Neural progenitor cell (in vitro differentiated cells): ENCODE data around the gene PAM. TPM values are rescaled to one million over a fixed set of nuclear protein-coding genes. Genes with fewer than 3 reads are reported as not detected.
"Not testable (repeated sequence)": the region's sequence is repeated elsewhere in the genome, so short reads cannot be mapped to it uniquely, and the experiment has no call there.

Source experiments
- DNase-seq: peaks from one replicate; pipeline ENCODE4 v3.0.0-alpha.2; 2016; ENCODE audit warnings: low spot score
- H2AFZ ChIP-seq: fragments of 200-600 bp; sonication (generic); replicated peaks from 2 replicates; pipeline ENCODE4 v1.6.1; 2016; ENCODE audit warnings: antibody characterized with exemption
- H3F3A ChIP-seq: fragments of 200-600 bp; sonication (generic); 2 replicates; pipeline ENCODE4 v1.6.1; 2016; ENCODE audit warnings: antibody characterized with exemption, low read depth
- H3K27ac ChIP-seq: fragments of 200-600 bp; sonication (generic); 2 replicates; pipeline ENCODE4 v1.5.1; 2016; ENCODE audit warnings: mild to moderate bottlenecking
- H3K27me3 ChIP-seq: fragments of 200-600 bp; sonication (generic); 2 replicates; pipeline ENCODE4 v1.6.1; 2016; ENCODE audit warnings: mild to moderate bottlenecking, moderate library complexity
- H3K36me3 ChIP-seq: fragments of 200-600 bp; sonication (generic); 2 replicates; pipeline ENCODE4 v1.5.1; 2016
- H3K4me1 ChIP-seq: fragments of 200-600 bp; sonication (generic); 2 replicates; pipeline ENCODE4 v1.6.1; 2016; ENCODE audit warnings: mixed run types
- H3K4me2 ChIP-seq: fragments of 200-600 bp; sonication (generic); 2 replicates; pipeline ENCODE4 v1.6.1; 2016
- H3K4me3 ChIP-seq: fragments of 200-600 bp; sonication (generic); 2 replicates; pipeline ENCODE4 v1.5.1; 2016
- H3K79me2 ChIP-seq: fragments of 200-600 bp; sonication (generic); 2 replicates; pipeline ENCODE4 v1.6.1; 2016; ENCODE audit warnings: low read depth
- H3K9ac ChIP-seq: fragments of 200-600 bp; sonication (generic); 2 replicates; pipeline ENCODE4 v1.6.1; 2016
- H3K9me3 ChIP-seq: fragments of 200-600 bp; sonication (generic); 2 replicates; pipeline ENCODE4 v1.5.1; 2016; ENCODE audit warnings: low read depth
- H4K20me1 ChIP-seq: fragments of 200-600 bp; sonication (generic); 2 replicates; pipeline ENCODE4 v1.6.1; 2016; ENCODE audit warnings: low read depth
- H3K27ac Mint-ChIP-seq: 3 replicates; pipeline ENCODE4 v1.8.0; 2021; ENCODE audit warnings: mixed read lengths
- H3K27me3 Mint-ChIP-seq: 2 replicates; pipeline ENCODE4 v1.8.0; 2022; ENCODE audit warnings: low read depth, mild to moderate bottlenecking, inconsistent platforms, moderate library complexity, mixed read lengths; ENCODE audit not compliant: insufficient read depth
- H3K36me3 Mint-ChIP-seq: 3 replicates; pipeline ENCODE4 v1.8.0; 2021; ENCODE audit warnings: mixed read lengths
- H3K4me1 Mint-ChIP-seq: 3 replicates; pipeline ENCODE4 v1.8.0; 2021; ENCODE audit warnings: mixed read lengths
- H3K4me3 Mint-ChIP-seq: 3 replicates; pipeline ENCODE4 v1.8.0; 2021; ENCODE audit warnings: mild to moderate bottlenecking, moderate library complexity, mixed read lengths
- H3K9me3 Mint-ChIP-seq: 3 replicates; pipeline ENCODE4 v1.8.0; 2020; ENCODE audit warnings: mixed read lengths
- EZH2 ChIP-seq: fragments of 200-600 bp; sonication (generic); IDR thresholded peaks from 2 replicates; pipeline ENCODE4 v1.6.1; 2017; ENCODE audit warnings: antibody characterized with exemption, mild to moderate bottlenecking, moderate library complexity
- EZH2phosphoT487 ChIP-seq: fragments of 200-600 bp; sonication (generic); IDR thresholded peaks from 2 replicates; pipeline ENCODE4 v1.6.1; 2017; ENCODE audit warnings: antibody characterized with exemption
- total RNA-seq: library from RNA; depleted of rRNA; stranded (reverse); fragments of >200 nt; gene quantifications from 2 replicates; pipeline ENCODE4 v1.2.3, GENCODE V29; 2015; ENCODE audit warnings: low replicate concordance
- TF ChIP-seq, protein P1 (sequence below): fragments of 200-600 bp; sonication (generic); IDR thresholded peaks from 2 replicates; pipeline ENCODE4 v1.5.1; 2017; ENCODE audit warnings: antibody characterized with exemption, mild to moderate bottlenecking

Gene PAM
- total RNA-seq, 1 donor from 2014 or later = 246 TPM

DNA sequence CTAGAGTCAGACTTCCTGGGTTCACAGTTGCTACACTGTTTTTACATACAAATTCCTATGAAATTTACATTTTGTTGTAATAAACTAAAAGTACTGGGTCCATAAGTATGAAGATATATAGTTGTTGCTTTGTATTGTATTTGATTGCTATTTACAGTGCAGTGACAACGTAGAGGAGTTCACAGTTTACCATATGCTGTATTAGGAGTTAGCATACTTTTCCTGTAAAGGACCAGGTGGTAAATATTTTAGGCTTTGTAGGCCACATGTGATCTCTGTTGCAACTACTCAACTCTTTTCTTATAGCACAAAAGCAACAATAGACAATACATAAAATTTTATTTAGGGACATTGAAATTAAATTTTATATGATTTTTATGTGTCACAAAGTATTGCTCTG lies 18.0 kb downstream of the PAM start:
- TF ChIP-seq EZH2 (no peak), EZH2phosphoT487 (no peak)
- TF ChIP-seq, protein P1, sequence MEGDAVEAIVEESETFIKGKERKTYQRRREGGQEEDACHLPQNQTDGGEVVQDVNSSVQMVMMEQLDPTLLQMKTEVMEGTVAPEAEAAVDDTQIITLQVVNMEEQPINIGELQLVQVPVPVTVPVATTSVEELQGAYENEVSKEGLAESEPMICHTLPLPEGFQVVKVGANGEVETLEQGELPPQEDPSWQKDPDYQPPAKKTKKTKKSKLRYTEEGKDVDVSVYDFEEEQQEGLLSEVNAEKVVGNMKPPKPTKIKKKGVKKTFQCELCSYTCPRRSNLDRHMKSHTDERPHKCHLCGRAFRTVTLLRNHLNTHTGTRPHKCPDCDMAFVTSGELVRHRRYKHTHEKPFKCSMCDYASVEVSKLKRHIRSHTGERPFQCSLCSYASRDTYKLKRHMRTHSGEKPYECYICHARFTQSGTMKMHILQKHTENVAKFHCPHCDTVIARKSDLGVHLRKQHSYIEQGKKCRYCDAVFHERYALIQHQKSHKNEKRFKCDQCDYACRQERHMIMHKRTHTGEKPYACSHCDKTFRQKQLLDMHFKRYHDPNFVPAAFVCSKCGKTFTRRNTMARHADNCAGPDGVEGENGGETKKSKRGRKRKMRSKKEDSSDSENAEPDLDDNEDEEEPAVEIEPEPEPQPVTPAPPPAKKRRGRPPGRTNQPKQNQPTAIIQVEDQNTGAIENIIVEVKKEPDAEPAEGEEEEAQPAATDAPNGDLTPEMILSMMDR = no peak
- H3K4me3 ChIP-seq = no peak overlapping the region

DNA sequence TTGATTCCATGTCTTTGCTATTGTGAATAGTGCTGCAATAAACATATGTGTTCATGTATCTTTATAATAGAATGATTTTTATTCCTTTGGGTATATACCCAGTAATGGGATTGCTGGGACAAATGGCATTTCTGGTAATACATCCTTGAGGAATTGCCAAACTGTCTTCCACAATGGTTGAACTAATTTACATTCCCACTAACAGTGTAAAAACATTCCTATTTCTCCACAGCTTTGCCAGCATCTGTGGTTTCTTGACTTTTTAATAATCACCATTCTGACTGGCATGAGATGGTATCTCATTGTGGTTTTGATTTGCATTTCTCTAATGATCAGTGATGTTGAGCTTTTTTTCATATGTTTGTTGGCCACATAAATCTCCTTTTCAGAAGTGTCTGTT lies 20.7 kb downstream of the PAM start:
- not testable (repeated sequence) for H3K4me3 ChIP-seq, H3K27ac Mint-ChIP-seq, H3K9me3 ChIP-seq, H3K4me1 ChIP-seq, H3K4me2 ChIP-seq, H2AFZ ChIP-seq, H3F3A ChIP-seq, DNase-seq, H4K20me1 ChIP-seq, H3K9ac ChIP-seq, H3K27ac ChIP-seq, H3K27me3 ChIP-seq, H3K4me3 Mint-ChIP-seq, H3K27me3 Mint-ChIP-seq
- Histone ChIP-seq H3K36me3 (peaks cover 13% of the 10 kb centered on the region), H3K79me2 (peaks cover 32% of the 10 kb centered on the region)
- Mint-ChIP-seq H3K36me3 (peaks cover 40% of the 10 kb centered on the region), H3K4me1 (peaks cover 17% of the 10 kb centered on the region), H3K9me3 (peaks cover 29% of the 10 kb centered on the region)

More for the DNA sequence above, 18.0 kb downstream of the PAM start:
- Histone ChIP-seq H3K9me3 (peaks cover 4% of the 10 kb centered on the region), H3K9ac (no peak overlapping the region), H3F3A (no peaks in the 10 kb centered on the region), H2AFZ (no peak overlapping the region), H3K36me3 (peaks cover 13% of the 10 kb centered on the region), H3K4me2 (no peak overlapping the region), H4K20me1 (no peaks in the 10 kb centered on the region), H3K27me3 (no peaks in the 10 kb centered on the region), H3K27ac (no peak overlapping the region), H3K79me2 (peaks cover 55% of the 10 kb centered on the region), H3K4me1 (peaks cover 14% of the 10 kb centered on the region)
- Mint-ChIP-seq H3K36me3 (peaks cover 38% of the 10 kb centered on the region), H3K9me3 (peaks cover 32% of the 10 kb centered on the region), H3K4me3 (no peak overlapping the region), H3K27me3 (no peaks in the 10 kb centered on the region), H3K4me1 (peaks cover 2% of the 10 kb centered on the region), H3K27ac (no peak overlapping the region)
- DNase-seq = no peak

DNA sequence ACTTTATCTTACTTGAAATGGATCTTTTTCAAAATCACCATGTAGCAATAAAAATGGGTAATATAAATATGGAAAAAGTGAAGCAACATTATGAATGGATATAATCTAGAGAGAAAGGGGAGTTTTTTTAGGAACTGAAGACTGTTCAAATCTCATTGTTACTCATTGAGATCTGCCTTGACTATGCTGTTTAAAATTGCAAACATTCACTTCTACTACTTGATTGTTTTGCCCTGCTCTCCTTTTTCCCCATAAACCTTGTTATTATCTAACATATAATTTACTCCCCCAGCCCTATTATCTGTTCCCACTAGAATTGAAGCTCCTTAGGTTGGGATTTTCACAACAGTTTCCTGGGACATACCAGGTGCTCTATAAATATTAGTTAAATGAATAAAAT lies 22.0 kb downstream of the PAM start:
- no peak for TF ChIP-seq EZH2phosphoT487
- TF ChIP-seq, protein P1 = no peak
- no peak for TF ChIP-seq EZH2
- H3K4me1 Mint-ChIP-seq = peaks cover 25% of the 10 kb centered on the region
- H3K79me2 ChIP-seq = peaks cover 26% of the 10 kb centered on the region

DNA sequence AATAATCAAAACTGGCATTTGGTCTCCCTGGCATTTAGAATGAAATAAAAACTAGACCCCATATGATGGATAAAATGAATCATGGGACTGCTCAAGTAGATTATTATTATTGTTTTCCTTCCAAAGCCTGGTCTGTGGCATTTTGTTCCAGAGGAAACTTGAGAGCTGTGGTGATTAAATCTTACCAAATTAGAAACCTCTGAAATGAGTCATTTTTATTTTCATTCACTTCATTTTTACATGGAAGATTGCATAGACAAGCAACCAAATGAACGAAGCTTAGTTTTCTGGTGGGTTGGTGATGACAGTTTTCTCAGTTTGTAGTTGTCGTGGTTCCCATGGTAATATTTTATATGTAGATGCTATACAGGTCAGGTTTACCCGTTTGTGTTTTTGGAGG lies 23.4 kb downstream of the PAM start:
- peaks cover 37% of the 10 kb centered on the region for H3K9me3 Mint-ChIP-seq
- Histone ChIP-seq H2AFZ (no peak overlapping the region), H3F3A (no peaks in the 10 kb centered on the region), H3K9ac (no peak overlapping the region), H4K20me1 (no peaks in the 10 kb centered on the region), H3K27me3 (no peaks in the 10 kb centered on the region), H3K36me3 (peaks cover 13% of the 10 kb centered on the region), H3K4me1 (no peaks in the 10 kb centered on the region), H3K9me3 (peaks cover 4% of the 10 kb centered on the region), H3K4me3 (no peak overlapping the region), H3K4me2 (no peak overlapping the region), H3K79me2 (peaks cover 21% of the 10 kb centered on the region), H3K27ac (no peak overlapping the region)
- peaks cover 2% of the 10 kb centered on the region for H3K27me3 Mint-ChIP-seq
- TF ChIP-seq EZH2 (no peak), EZH2phosphoT487 (no peak)
- TF ChIP-seq, protein P1 = no peak
- H3K27ac Mint-ChIP-seq = no peak overlapping the region
- peaks cover 43% of the 10 kb centered on the region for H3K36me3 Mint-ChIP-seq
- H3K4me3 Mint-ChIP-seq = no peak overlapping the region
- peaks cover 33% of the 10 kb centered on the region for H3K4me1 Mint-ChIP-seq
- DNase-seq = no peak

More for the DNA sequence above, 22.0 kb downstream of the PAM start:
- no peak overlapping the region for H3K4me2 ChIP-seq
- no peak overlapping the region for H3K4me3 ChIP-seq
- H3K27ac ChIP-seq = no peak overlapping the region
- H3K4me3 Mint-ChIP-seq = no peak overlapping the region
- no peaks in the 10 kb centered on the region for H3F3A ChIP-seq
- peaks cover 4% of the 10 kb centered on the region for H3K9me3 ChIP-seq
- H3K9me3 Mint-ChIP-seq = peaks cover 28% of the 10 kb centered on the region
- H3K36me3 Mint-ChIP-seq = peaks cover 35% of the 10 kb centered on the region
- no peaks in the 10 kb centered on the region for H3K27me3 Mint-ChIP-seq
- H3K27ac Mint-ChIP-seq = no peak overlapping the region
- H3K27me3 ChIP-seq = no peaks in the 10 kb centered on the region
- H3K9ac ChIP-seq = no peak overlapping the region
- H4K20me1 ChIP-seq = no peaks in the 10 kb centered on the region
- H3K36me3 ChIP-seq = peaks cover 13% of the 10 kb centered on the region
- no peaks in the 10 kb centered on the region for H3K4me1 ChIP-seq
- no peak overlapping the region for H2AFZ ChIP-seq
- no peak for DNase-seq
